Stimulated activated CD4-positive, alpha-beta T cell treated with anti-CD3 and anti-CD28 coated beads, Interleukin-4, amount 100 ng/mL, for 48 hours (primary cell): ENCODE data around the gene SLC25A12.

Experiments
- DNase-seq, 2 donors: peaks; one replicate each; pipeline ENCODE4 v3.0.0-alpha.2; 2020; ENCODE audit warnings: low read depth in 2 of 2

The SLC25A12 gene

GRCh38 chr2:171883275-171883893 lies 10.7 kb downstream of the SLC25A12 start:
- DNase-seq: no peak

- DNase-seq: no peak
These were observed 11.8 kb downstream of the SLC25A12 start for GRCh38 chr2:171882089-171882769.

DNA sequence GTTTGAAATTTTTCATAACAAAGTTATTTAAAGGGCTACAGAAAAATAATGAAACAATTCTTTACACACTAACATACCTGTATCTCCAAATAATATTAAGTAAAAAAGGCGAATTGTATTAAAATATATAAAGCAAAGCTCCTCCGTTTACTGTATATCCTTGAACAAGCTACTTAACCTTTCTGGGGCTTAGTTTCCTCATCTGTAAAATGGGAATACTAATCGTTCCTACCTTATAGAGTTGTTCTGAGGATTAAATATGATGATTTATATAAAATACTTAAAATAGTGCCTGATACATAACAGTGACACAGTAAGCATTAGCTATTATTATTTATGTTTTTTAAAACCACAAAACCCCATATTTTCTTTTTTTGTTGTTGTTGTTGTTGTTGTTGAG lies 13.3 kb downstream of the SLC25A12 start:
- DNase-seq: no peak

DNA sequence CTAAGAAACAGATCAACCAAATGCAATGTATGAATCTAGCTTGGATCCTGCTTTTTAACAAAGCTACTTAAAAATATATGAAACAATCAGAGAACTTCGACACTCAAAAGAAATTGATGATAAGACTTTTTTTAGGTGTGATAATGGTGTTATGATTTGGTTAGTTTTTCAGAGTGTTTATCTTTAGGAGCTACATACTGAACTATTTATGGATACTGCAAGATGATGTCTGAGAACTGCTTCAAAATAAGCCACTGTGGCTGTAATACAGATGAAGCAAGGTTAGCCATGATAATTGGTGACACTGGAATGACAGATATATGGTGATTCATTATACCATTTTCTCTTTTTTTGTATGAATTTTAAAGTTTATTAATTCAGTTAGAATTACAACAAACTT lies 14.2 kb downstream of the SLC25A12 start:
- DNase-seq: no peak

GRCh38 chr2:171878481-171878993 lies 15.5 kb downstream of the SLC25A12 start:
- DNase-seq: no peak

DNA sequence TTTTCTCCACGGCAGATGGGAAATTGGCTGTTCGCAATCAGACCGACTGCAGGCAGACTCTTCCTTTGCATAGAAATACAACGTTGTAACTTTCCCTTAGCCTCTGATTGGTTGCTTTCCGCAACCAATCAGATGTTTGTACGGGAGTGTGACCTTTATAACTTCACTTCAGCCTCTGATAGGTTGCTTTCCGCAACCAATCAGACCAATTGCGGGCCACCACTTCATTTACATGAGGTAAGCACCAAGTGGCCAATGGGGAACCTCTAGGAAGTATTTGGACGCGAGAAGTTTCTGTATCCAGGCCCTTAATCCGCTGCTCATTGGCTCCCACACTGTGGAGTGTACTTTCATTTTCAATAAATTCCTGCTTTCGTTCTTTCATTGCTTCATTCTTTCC lies 19.1 kb downstream of the SLC25A12 start:
- DNase-seq: no peak

DNA sequence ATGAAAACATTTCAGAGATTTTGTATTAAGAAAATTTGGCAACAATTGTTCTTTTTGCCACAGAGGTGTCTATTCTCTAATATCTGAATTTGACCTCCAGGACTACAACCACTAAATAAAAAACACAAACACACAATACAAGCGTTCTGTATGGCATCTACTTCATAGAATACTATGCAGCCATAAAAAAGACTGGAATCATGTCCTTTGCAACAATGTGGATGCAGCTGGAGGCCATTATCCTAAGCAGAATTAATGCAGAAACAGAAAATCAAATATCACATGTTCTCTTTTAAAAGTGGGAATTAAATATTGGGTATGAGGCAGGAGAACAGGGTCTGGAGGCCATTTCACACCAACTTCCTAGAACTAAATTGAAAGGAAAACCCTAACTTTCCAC lies 19.5 kb downstream of the SLC25A12 start:
- DNase-seq: no peak

GRCh38 chr2:171864357-171864985 lies 29.6 kb downstream of the SLC25A12 start:
- DNase-seq: no peak

- no peak for DNase-seq
These were observed 31.5 kb downstream of the SLC25A12 start for GRCh38 chr2:171862501-171862900.

GRCh38 chr2:171858397-171858958 lies 35.6 kb downstream of the SLC25A12 start:
- DNase-seq: no peak

GRCh38 chr2:171855401-171855800 lies 38.6 kb downstream of the SLC25A12 start:
- no peak for DNase-seq

GRCh38 chr2:171852366-171852888 lies 41.6 kb downstream of the SLC25A12 start:
- no peak for DNase-seq

DNA sequence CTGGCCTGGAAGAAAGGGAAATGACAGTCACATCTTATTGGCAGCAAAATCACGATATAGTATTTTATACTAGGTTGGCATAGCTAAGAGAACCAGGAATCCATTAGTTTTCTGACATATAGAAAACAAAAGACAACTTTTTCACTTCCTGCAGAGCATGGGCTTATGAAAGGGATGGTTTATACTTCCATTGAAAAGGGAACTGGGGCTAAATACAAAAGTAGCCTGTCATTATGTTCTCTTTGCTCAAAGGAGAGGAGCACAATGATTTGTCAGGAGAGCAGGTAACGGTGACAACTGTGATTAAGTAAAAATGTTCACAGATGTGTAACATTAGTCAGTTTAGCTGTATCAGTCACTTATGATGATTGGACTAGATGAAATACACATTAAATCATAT lies 46.4 kb downstream of the SLC25A12 start:
- no peak for DNase-seq

- no peak for DNase-seq
These were observed 47.1 kb downstream of the SLC25A12 start for GRCh38 chr2:171846894-171847293.

DNA sequence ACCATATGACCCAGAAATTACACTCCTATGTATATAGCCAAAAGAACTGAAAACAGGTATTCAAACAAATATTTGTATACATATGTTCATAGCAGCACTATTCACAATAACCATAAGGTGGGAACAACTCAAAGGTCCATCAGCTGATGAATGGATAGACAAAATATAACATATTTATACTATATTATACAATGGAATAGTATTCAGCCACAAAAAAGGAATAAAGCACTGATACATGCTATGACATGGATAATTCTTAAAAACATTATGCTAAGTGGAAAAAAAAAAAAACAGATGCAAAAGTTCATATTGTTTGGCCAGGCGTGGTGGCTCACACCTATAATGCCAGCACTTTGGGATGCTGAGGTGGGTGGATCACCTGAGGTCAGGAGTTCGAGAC lies 52.0 kb downstream of the SLC25A12 start:
- no peak for DNase-seq

GRCh38 chr2:171837736-171838135 lies 56.3 kb downstream of the SLC25A12 start:
- no peak for DNase-seq

DNA sequence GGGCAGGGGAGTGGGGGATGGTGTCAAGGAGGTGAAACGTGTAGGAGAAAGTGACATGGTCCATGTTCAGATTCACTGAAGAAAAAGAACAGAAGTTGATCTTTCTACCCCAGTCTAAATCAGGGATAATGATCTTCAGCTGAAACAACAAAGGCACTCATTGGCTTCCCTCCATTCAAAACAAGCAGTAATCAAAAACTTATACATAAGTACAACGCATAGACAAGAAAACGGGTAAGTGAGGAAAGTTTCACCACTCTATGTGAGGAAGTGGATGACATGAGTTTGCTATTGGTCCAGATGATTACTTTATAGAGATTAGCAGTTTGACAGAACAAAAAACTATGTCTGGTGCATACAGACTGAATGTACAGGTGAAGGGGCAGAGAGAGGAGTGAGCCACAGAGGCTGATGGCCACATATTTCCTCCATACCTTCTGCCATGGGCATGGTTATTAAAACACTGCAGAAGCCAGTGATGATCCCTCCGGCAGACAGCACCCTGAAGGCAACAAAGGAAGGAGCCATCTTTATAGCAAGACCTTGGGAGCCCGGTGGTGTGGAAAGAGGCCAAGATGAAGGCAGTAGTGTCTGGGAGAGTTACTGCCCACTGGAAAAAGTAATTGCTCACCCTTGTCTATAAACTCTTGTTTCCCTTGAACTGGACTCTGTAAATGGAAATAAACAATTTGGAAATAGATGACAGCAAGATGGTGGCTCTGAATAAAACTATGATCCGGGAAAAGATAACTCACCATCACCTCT lies 57.7 kb downstream of the SLC25A12 start:
- DNase-seq: no peak

GRCh38 chr2:171835386-171835785 lies 58.7 kb downstream of the SLC25A12 start:
- no peak for DNase-seq

GRCh38 chr2:171834286-171834685 lies 59.8 kb downstream of the SLC25A12 start:
- no peak for DNase-seq

DNA sequence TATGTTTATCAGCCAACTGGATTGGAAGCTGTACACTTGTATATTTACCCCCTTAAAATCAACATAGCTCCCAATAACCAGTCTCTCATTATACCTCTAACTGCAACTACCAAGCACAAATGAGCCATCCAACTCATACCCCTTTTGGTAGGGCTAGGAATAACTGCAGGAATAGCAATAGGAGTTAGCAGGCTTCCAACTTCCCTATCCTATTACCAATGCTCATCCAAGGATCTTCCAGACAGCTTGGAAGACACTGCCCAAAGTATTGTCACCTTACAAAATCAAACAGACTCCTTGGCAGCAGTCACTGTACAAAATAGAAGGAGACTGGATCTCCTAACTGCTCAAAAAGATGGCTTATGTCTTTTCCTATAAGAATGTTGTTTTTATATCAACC lies 61.6 kb downstream of the SLC25A12 start:
- no peak for DNase-seq

GRCh38 chr2:171830039-171830438 lies 64.0 kb downstream of the SLC25A12 start:
- no peak for DNase-seq

GRCh38 chr2:171824086-171824485 lies 70.0 kb downstream of the SLC25A12 start:
- DNase-seq: no peak
